Heart left ventricle (tissue), 13 donors: Measurements from ENCODE around the gene CEMIP2.

Source experiments
- POLR2A ChIP-seq, 2 donors: fragments of 450-650 bp; IDR thresholded peaks; one replicate each; pipeline ENCODE4 v1.6.1; 2017; ENCODE audit warnings: antibody characterized with exemption in 2 of 2, mild to moderate bottlenecking in 2 of 2, moderate library complexity in 2 of 2
- TF ChIP-seq, protein P1 (sequence below), 12 donors: fragments of 200-600 bp; sonication (generic) in 4 of 12; IDR thresholded peaks; one replicate each; pipeline versions ENCODE4 v1.5.0 to v1.8.0; 2018 to 2022; ENCODE audit warnings: antibody characterized with exemption in 12 of 12, mild to moderate bottlenecking in 5 of 12
- donor health status: ischemic (EF 13 %, LVEDD 7.1; RV severe dilation, severe dysfunction).
- donor health status: DM: no; HTN: yes; CAD: no.
- donor health status: DM: no; HTN: no; CAD: no.
- donor health status: ischemic (EF 25% LVEDD 6.9; RV normal size, moderate dysfunction).
- donor health status: ischemic (EF 25% LVEDD 5.7; RV mildly dilated, moderate dysfunction).
- donor health status: ischemic (EF 35%, LVEDD 5.7; RV mildly dilated, moderate dysfunction).
- donor health status: nonischemic (EF 11% LVEDD 7.7; RV severe dilation, severe dysfunction).
- donor health status: DM: yes; HTN: yes; CAD: no.
- donor health status: PGD.
- donor health status: ischemic (EF 29% LVEDD 5.4; RV normal size, mild dysfunction).
- donor health status: nonischemic (EF 23%, LVEDD 6.1; RV moderate dilation, normal function).

DNA sequence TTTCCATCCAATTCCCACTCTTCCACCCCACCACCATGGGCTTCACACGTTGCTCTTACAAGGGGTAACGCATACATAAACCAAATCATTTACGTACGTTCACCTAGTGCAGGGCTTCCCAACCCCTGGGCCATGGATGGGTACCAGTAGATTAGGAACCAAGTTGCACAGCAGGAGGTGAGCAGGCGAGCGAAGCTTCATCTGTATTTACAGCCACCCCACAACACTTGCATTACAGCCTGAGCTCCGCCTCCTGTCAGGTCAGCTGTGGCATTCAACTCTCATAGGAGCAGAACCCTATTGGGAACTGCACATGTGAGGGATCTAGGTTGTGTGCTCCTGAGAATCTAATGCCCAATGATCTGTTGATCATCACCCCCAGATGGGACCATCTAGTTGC is 82.3 kb downstream of the CEMIP2 start:
- TF ChIP-seq, protein P1, sequence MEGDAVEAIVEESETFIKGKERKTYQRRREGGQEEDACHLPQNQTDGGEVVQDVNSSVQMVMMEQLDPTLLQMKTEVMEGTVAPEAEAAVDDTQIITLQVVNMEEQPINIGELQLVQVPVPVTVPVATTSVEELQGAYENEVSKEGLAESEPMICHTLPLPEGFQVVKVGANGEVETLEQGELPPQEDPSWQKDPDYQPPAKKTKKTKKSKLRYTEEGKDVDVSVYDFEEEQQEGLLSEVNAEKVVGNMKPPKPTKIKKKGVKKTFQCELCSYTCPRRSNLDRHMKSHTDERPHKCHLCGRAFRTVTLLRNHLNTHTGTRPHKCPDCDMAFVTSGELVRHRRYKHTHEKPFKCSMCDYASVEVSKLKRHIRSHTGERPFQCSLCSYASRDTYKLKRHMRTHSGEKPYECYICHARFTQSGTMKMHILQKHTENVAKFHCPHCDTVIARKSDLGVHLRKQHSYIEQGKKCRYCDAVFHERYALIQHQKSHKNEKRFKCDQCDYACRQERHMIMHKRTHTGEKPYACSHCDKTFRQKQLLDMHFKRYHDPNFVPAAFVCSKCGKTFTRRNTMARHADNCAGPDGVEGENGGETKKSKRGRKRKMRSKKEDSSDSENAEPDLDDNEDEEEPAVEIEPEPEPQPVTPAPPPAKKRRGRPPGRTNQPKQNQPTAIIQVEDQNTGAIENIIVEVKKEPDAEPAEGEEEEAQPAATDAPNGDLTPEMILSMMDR (IDR thresholded peaks at IDR 0.05), result no peak
- TF ChIP-seq POLR2A (IDR thresholded peaks at IDR 0.05), result no peak
